H1 (cell line): ENCODE data around the gene VWF. TPM values are rescaled to one million over a fixed set of nuclear protein-coding genes. Genes with fewer than 3 reads are reported as not detected.

Source experiments
- CTCF ChIA-PET: fragments of 300-600 bp; sonication (Branson Sonifier 250); formaldehyde crosslinking; loops from one replicate; lab custom pipeline; 2021; ENCODE audit not compliant: partially characterized antibody; lab: Charles Lee
- POLR2A ChIA-PET: fragments of 300-600 bp; sonication (Branson Sonifier 250); formaldehyde crosslinking; loops from one replicate; lab custom pipeline; 2021; ENCODE audit warnings: inconsistent platforms; ENCODE audit not compliant: partially characterized antibody; lab: Charles Lee
- DNase-seq, 2 experiments: peaks; one replicate each; pipeline versions ENCODE4 v3.0.0 to v3.0.0-alpha.2; 2010 to 2022; ENCODE audit warnings: low spot score in 2 of 2, low read depth in 1 of 2, mixed read lengths in 1 of 2
- FAIRE-seq: peaks from 2 replicates; lab custom pipeline; 2011; peaks lifted over from hg19 to GRCh38; lab: Jason Lieb, UNC
- H2AFZ ChIP-seq: 2 replicates; pipeline ENCODE4 v1.8.1; 2012; ENCODE audit warnings: low read length, inconsistent platforms
- H2AK5ac ChIP-seq: 2 replicates; pipeline ENCODE4 v1.6.1; 2013; ENCODE audit warnings: low read depth, low read length
- H2BK120ac ChIP-seq: replicated peaks from 2 replicates; pipeline ENCODE3; 2013; ENCODE audit warnings: low read depth, low read length, inconsistent platforms
- H2BK12ac ChIP-seq: 2 replicates; pipeline ENCODE4 v1.6.1; 2013; ENCODE audit warnings: low read depth, low read length
- H2BK15ac ChIP-seq: 2 replicates; pipeline ENCODE4 v1.6.1; 2013; ENCODE audit warnings: low read length
- H2BK20ac ChIP-seq: 2 replicates; pipeline ENCODE4 v1.6.1; 2013; ENCODE audit warnings: low read length
- H2BK5ac ChIP-seq: 2 replicates; pipeline ENCODE4 v1.6.1; 2013; ENCODE audit warnings: low read depth, low read length
- H3K14ac ChIP-seq: 2 replicates; pipeline ENCODE4 v1.6.1; 2013; ENCODE audit warnings: inconsistent platforms; ENCODE audit not compliant: insufficient read length
- H3K18ac ChIP-seq: 2 replicates; pipeline ENCODE4 v1.6.1; 2013; ENCODE audit warnings: low read length; ENCODE audit errors: extremely low read depth
- H3K23ac ChIP-seq: 2 replicates; pipeline ENCODE4 v1.6.1; 2013; ENCODE audit warnings: inconsistent platforms; ENCODE audit not compliant: insufficient read length
- H3K23me2 ChIP-seq: 2 replicates; pipeline ENCODE4 v1.6.1; 2013; ENCODE audit warnings: low read depth, low read length
- H3K27ac ChIP-seq: 2 replicates; pipeline ENCODE4 v1.6.1; 2011; ENCODE audit warnings: low read depth, low read length, inconsistent platforms
- H3K27me3 ChIP-seq, 4 experiments: replicated peaks in 1 of 4; 1 replicate in 1 of 4; 2 replicates in 3 of 4; pipeline versions ENCODE4 v1.6.1 to v1.8.1; 2011 to 2013; ENCODE audit warnings: low read length in 3 of 4, mild to moderate bottlenecking in 3 of 4, inconsistent platforms in 2 of 4, mixed read lengths in 2 of 4, moderate library complexity in 1 of 4; ENCODE audit not compliant: control insufficient read depth in 3 of 4, insufficient read depth in 3 of 4; ENCODE audit errors: extremely low read depth in 1 of 4
- H3K36me3 ChIP-seq, 4 experiments: 2 replicates each; pipeline versions ENCODE4 v1.6.1 to v1.8.1; 2011 to 2013; ENCODE audit warnings: mild to moderate bottlenecking in 4 of 4, low read length in 3 of 4, moderate library complexity in 2 of 4, control low read depth in 1 of 4, inconsistent platforms in 1 of 4; ENCODE audit not compliant: insufficient read depth in 4 of 4, control insufficient read depth in 2 of 4
- H3K4ac ChIP-seq: replicated peaks from 2 replicates; pipeline ENCODE3; 2013; ENCODE audit warnings: low read length, low read depth, mixed read lengths, inconsistent platforms; ENCODE audit not compliant: insufficient read length
- H3K4me1 ChIP-seq, 4 experiments: replicated peaks in 1 of 4; 1 replicate in 1 of 4; 2 replicates in 3 of 4; pipeline versions ENCODE4 v1.6.1 to v1.8.1; 2011 to 2013; ENCODE audit warnings: low read length in 3 of 4, inconsistent platforms in 2 of 4, mixed read lengths in 1 of 4; ENCODE audit not compliant: insufficient read depth in 4 of 4, control insufficient read depth in 3 of 4
- H3K4me2 ChIP-seq, 2 experiments: 2 replicates each; pipeline versions ENCODE4 v1.6.1 to v1.8.1; 2011 to 2013; ENCODE audit warnings: low read depth in 2 of 2, low read length in 2 of 2, control low read depth in 1 of 2, inconsistent platforms in 1 of 2, mild to moderate bottlenecking in 1 of 2; ENCODE audit not compliant: insufficient read depth in 1 of 2
- H3K4me3 ChIP-seq, 4 experiments: fragments of 200-600, 300-600 bp in 1 of 4; sonication (generic), shearing (Covaris generic), sonication (Bioruptor Twin) in 1 of 4; 2 replicates each; pipeline versions ENCODE4 v1.5.1 to v1.8.1; 2011 to 2016; ENCODE audit warnings: low read length in 4 of 4, low read depth in 3 of 4, control low read depth in 2 of 4, inconsistent platforms in 2 of 4, mild to moderate bottlenecking in 2 of 4, mixed read lengths in 1 of 4, moderate library complexity in 1 of 4; ENCODE audit not compliant: insufficient read depth in 2 of 4; ENCODE audit errors: extremely low read depth in 1 of 4
- H3K56ac ChIP-seq: replicated peaks from 2 replicates; pipeline ENCODE3; 2013; ENCODE audit warnings: low read depth, mild to moderate bottlenecking, mixed read lengths, low read length, inconsistent platforms; ENCODE audit not compliant: insufficient read length
- H3K79me1 ChIP-seq: 2 replicates; pipeline ENCODE4 v1.6.1; 2013; ENCODE audit warnings: low read depth, low read length, control low read depth
- H3K79me2 ChIP-seq, 2 experiments: 2 replicates each; pipeline versions ENCODE4 v1.6.1 to v1.8.1; 2012 to 2013; ENCODE audit warnings: low read length in 2 of 2, mild to moderate bottlenecking in 2 of 2, inconsistent platforms in 1 of 2; ENCODE audit not compliant: insufficient read depth in 2 of 2, control insufficient read depth in 1 of 2
- H3K9ac ChIP-seq, 4 experiments: replicated peaks in 1 of 4; 1 replicate in 1 of 4; 2 replicates in 3 of 4; pipeline versions ENCODE4 v1.6.1 to v1.8.1; 2011 to 2013; ENCODE audit warnings: low read depth in 3 of 4, low read length in 3 of 4, control low read depth in 2 of 4, mild to moderate bottlenecking in 2 of 4, moderate library complexity in 2 of 4, inconsistent platforms in 1 of 4; ENCODE audit errors: extremely low read depth in 1 of 4
- H3K9me3 ChIP-seq, 2 experiments: 2 replicates each; pipeline versions ENCODE4 v1.6.1 to v1.8.1; 2012 to 2013; ENCODE audit warnings: mild to moderate bottlenecking in 2 of 2, moderate library complexity in 2 of 2, control low read depth in 1 of 2, inconsistent platforms in 1 of 2, low read depth in 1 of 2, low read length in 1 of 2, mixed read lengths in 1 of 2; ENCODE audit not compliant: insufficient read depth in 2 of 2
- H4K20me1 ChIP-seq, 2 experiments: replicated peaks in 1 of 2; 2 replicates each; pipeline versions ENCODE3 to v1.8.1; 2011 to 2013; ENCODE audit warnings: inconsistent platforms in 2 of 2, low read length in 2 of 2, mild to moderate bottlenecking in 1 of 2; ENCODE audit not compliant: insufficient read depth in 2 of 2, control insufficient read depth in 1 of 2
- H4K5ac ChIP-seq: 2 replicates; pipeline ENCODE4 v1.6.1; 2013; ENCODE audit warnings: low read length, low read depth, mixed read lengths, inconsistent platforms; ENCODE audit not compliant: insufficient read length
- H4K8ac ChIP-seq: 2 replicates; pipeline ENCODE4 v1.8.0; 2013; ENCODE audit warnings: mild to moderate bottlenecking, moderate library complexity, low read length, inconsistent platforms; ENCODE audit not compliant: insufficient read depth; ENCODE audit errors: extremely low read depth
- H4K91ac ChIP-seq: replicated peaks from 2 replicates; pipeline ENCODE3; 2013; ENCODE audit warnings: low read length, mixed read lengths, inconsistent platforms; ENCODE audit not compliant: insufficient read length
- CHD1 ChIP-seq: IDR thresholded peaks from 2 replicates; pipeline ENCODE4 v1.6.1; 2012; ENCODE audit warnings: low read depth, low read length, improper control_type of control experiment
- CREB1 ChIP-seq: IDR thresholded peaks from 2 replicates; pipeline ENCODE4 v1.6.1; 2012; ENCODE audit warnings: inconsistent platforms
- GTF2F1 ChIP-seq: IDR thresholded peaks from 2 replicates; pipeline ENCODE4 v1.6.1; 2012; ENCODE audit warnings: low read depth, low read length, improper control_type of control experiment, borderline replicate concordance
- KDM1A ChIP-seq: fragments of 200-600, 300-600 bp; sonication (generic); IDR thresholded peaks from 2 replicates; pipeline ENCODE4 v1.7.1; 2016; ENCODE audit warnings: mild to moderate bottlenecking, low read length, borderline replicate concordance
- RXRA ChIP-seq: IDR thresholded peaks from 2 replicates; pipeline ENCODE4 v1.6.1; 2011; ENCODE audit warnings: low read depth, mild to moderate bottlenecking, low read length, moderate library complexity; ENCODE audit not compliant: insufficient read depth
- SIX5 ChIP-seq: IDR thresholded peaks from 2 replicates; pipeline ENCODE4 v1.6.1; 2011; ENCODE audit warnings: mild to moderate bottlenecking, low read depth, low read length
- TAF7 ChIP-seq: optimal IDR thresholded peaks from 2 replicates; pipeline ENCODE3; 2011; ENCODE audit warnings: low read depth, mild to moderate bottlenecking, inconsistent platforms, low read length, moderate library complexity, borderline replicate concordance
- WGBS, 2 experiments: shearing (Covaris generic) in 1 of 2; methylation state at CpG; one replicate each; pipeline versions ENCODE4 v1.1.6 to v1.1.7; 2013 to 2015; ENCODE audit warnings: low lambda C conversion rate in 2 of 2, mixed read lengths in 2 of 2, inconsistent platforms in 1 of 2, low coverage in 1 of 2, missing lambda C conversion rate in 1 of 2; ENCODE audit not compliant: insufficient replicate concordance in 2 of 2, insufficient coverage in 1 of 2, insufficient read length in 1 of 2; ENCODE audit errors: extremely low coverage in 1 of 2, missing lambda C conversion rate in 1 of 2; 5-methylcytosine and 5-hydroxymethylcytosine counted together
- polyA plus RNA-seq, 7 experiments: library from polyadenylated mRNA; depleted of rRNA in 3 of 7; stranded (reverse) in 5 of 7; unstranded in 2 of 7; fragments of >200 nt in 5 of 7; fragments of 200-250 nt in 2 of 7; gene quantifications; 1 replicate in 5 of 7; 2 replicates in 1 of 7; 4 replicates in 1 of 7; pipeline versions ENCODE4 v1.2.1 to v1.2.3, GENCODE V29; 2011 to 2013; ENCODE audit warnings: missing spikeins in 2 of 7, mixed read lengths in 2 of 7
- total RNA-seq: library from RNA; stranded (reverse); fragmentation: NEBNext Ultra II Directional; extraction: Animal tissue kit (Norgen Biotek cat#: 25700); gene quantifications from 2 replicates; pipeline ENCODE4 v1.2.1, GENCODE V29; 2021
- TF ChIP-seq, protein P1 (sequence below): IDR thresholded peaks from 2 replicates; pipeline ENCODE4 v1.6.1; 2012; ENCODE audit warnings: low read length, inconsistent platforms

Gene VWF
- total and polyA plus RNA-seq, 2 of the 8 experiments (the other 6 are each of a cell fraction or from before 2014, with no cell fraction given): 0.39 to 0.60 TPM

DNA sequence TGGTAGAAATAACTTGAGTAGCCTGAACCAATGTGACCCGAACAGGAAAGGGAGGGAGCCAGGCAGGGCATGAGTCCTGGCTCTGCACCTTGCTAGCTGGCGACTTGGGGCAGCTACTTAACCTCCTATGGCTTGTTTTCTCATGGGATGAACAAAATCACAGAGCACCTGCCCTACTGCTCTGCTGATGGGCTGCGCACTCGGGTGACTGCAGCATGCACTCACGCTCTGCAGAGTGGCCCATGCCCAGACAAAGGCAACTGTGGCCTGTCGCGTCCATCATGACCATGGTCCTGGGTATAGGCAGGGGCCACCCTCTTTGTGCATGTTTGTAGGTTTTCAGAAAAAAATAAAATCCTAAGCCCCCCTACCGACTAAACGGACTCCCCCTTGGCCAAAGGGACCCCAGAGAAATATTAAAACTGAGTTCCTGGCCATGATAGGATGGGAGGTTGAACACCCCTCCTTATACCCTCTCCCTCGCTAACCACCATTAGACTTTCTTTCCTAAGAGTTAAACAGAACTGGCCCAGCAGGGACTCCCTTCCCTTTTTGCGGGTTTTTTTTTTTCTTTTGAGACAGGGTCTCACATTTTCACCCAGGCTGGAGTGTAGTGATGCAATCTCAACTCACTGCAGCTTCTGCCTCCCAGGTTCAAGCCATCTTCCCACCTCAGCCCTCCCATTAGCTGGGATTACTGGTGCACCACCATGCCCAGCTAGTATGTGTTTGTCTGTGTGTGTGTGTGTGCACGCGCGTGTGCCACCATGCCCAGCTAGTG lies 32.5 kb downstream of the VWF start:
- Histone ChIP-seq H3K4ac (no peak overlapping the region), H3K14ac (no peak overlapping the region), H4K8ac (no peak overlapping the region), H2BK120ac (no peak overlapping the region), H2BK12ac (0 out of 2 replicates have a peak overlapping the region, but pooled peaks have one; percentile 22), H3K9ac (no peak overlapping the region), H4K20me1 (no peaks in the 10 kb centered on the region), H3K4me1 (peaks cover 0 to 8% (median 2%) of the 10 kb centered on the region in 4 experiments; a peak in 5 of 7 replicates), H4K5ac (no peak overlapping the region), H3K79me1 (no peaks in the 10 kb centered on the region; the same call in 1 of the 2 replicates), H2AK5ac (no peak overlapping the region), H3K18ac (no peak overlapping the region), H3K23me2 (peaks cover 2% of the 10 kb centered on the region; the same call in 1 of the 2 replicates), H2BK5ac (no peak overlapping the region), H4K91ac (no peak overlapping the region), H2BK20ac (no peak overlapping the region), H3K27me3 (peaks cover 0 to 3% (median 0%) of the 10 kb centered on the region in 4 experiments; a peak in 1 of 7 replicates), H3K56ac (no peak overlapping the region), H3K27ac (no peak overlapping the region), H2AFZ (no peak overlapping the region), H2BK15ac (no peak overlapping the region), H3K36me3 (no peaks in the 10 kb centered on the region), H3K79me2 (no peaks in the 10 kb centered on the region), H3K9me3 (peaks cover 0 to 2% of the 10 kb centered on the region in 2 experiments; a peak in 1 of 4 replicates), H3K4me3 (no peak overlapping the region), H3K23ac (no peak overlapping the region), H3K4me2 (no peak overlapping the region)
- FAIRE-seq (no peak), DNase-seq (no peak)
- WGBS, 2 experiments: 92% methylated on average over 14 of the region's 14 CpGs; no CpG with 5 or more reads in 1 of the 2 experiments
- CTCF ChIA-PET: interaction anchor here (0.9 to 1.9 kb wide), 2 partner anchors 7 to 20 kb away, joined by 3 to 9 read pairs; no protein-coding TSS in a partner anchor
- POLR2A ChIA-PET: no interaction called here
- no peak for TF ChIP-seq CHD1
- TF ChIP-seq, protein P1, sequence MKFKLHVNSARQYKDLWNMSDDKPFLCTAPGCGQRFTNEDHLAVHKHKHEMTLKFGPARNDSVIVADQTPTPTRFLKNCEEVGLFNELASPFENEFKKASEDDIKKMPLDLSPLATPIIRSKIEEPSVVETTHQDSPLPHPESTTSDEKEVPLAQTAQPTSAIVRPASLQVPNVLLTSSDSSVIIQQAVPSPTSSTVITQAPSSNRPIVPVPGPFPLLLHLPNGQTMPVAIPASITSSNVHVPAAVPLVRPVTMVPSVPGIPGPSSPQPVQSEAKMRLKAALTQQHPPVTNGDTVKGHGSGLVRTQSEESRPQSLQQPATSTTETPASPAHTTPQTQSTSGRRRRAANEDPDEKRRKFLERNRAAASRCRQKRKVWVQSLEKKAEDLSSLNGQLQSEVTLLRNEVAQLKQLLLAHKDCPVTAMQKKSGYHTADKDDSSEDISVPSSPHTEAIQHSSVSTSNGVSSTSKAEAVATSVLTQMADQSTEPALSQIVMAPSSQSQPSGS: no peak
- no peak for TF ChIP-seq GTF2F1
- TF ChIP-seq RXRA: no peak
- TF ChIP-seq CREB1: no peak
- no peak for TF ChIP-seq TAF7
- no peak for TF ChIP-seq KDM1A
- no peak for TF ChIP-seq SIX5
